Hematopoietic multipotent progenitor cell treated with erythropoietin and hydrocortisone succinate and interleukin-3 and kit ligand, for 4 days (in vitro differentiated cells): ENCODE results near the gene TM4SF4.

Experiments
- DNase-seq: peaks from one replicate; pipeline ENCODE4 v3.0.0-alpha.2; 2015

The TM4SF4 gene

DNA sequence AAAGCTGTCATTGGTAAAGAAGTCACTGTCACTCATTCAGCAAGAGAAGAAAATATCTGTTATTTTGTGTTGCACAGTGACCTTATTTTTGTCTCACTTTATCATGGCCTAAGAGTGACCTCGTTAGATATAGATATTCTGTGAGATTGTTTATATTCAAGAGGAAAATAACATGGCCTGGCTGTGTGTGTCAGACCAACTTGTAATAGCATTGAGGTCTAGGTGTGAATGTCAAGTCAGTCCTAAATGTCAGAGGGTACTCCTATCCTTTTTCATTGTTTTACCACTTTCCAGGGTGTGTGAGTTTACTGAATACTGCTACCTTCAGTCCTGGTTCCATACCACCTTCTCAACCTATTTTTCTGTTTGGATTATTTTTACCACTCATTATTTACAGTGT lies 18.5 kb upstream of the TM4SF4 start:
- no peak for DNase-seq

DNA sequence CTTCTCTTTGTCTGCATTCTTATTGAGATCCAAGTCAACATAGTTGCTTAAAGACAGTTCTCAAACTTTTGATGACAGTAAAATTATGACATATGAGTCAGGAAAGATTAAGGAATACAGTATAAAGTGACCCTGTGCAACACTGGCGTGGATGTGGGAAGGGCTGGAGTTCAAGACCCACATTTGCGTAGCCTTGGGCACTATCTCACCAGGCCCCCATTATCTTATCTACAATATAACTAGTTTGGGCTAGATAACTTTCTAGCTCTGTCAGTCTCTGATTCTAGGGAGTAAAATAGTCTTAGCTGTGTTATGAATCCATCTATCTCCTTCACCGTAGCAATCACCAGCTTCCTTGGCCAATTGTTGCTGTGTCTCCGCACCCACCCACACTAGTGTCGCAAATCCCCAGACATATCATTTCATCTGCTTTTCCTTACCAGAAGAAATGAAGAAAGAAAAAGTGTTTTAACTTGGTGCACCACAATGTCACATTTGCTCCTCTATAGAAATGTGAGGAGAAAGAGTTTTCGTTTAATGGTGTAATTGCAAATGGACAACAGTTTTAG lies 14.9 kb upstream of the TM4SF4 start:
- no peak for DNase-seq

DNA sequence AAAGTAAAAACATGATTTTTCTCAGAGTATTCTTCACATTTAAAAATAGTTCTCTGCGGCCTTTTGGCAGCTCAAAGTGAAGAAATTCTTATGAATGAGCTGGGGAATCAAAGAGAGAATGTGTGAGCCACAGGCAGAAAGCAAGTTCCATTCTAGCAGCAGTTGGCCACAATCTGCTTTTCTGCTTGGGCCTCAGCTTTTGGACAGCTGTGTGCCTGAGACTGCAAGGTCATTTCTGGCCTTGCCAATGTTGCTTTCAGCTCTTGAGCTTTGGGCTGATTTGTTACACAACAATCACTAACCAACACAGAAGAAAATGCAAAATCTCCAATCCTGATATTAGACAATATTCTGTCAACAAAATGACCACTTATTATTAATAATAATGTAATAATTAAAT lies 14.4 kb upstream of the TM4SF4 start:
- no peak for DNase-seq

DNA sequence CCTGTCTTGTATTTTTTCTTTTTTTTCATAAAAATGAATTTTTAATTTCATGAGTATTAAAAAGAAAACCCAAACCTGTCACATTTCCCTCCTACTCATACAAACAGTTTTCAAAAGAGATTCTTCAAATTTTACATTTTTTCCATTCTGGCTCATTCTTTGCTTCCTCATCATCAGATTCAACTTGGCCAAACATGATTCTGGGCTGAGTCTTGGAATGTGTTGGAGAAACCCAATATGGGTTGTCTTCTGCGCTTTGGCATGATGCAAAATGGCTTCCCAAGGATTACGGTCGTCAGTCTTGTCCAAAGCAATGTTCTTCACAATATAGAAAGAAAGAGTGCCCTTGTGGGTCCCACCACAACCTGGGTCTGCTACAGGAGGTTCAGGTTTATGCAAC lies 12.4 kb upstream of the TM4SF4 start:
- DNase-seq = no peak

DNA sequence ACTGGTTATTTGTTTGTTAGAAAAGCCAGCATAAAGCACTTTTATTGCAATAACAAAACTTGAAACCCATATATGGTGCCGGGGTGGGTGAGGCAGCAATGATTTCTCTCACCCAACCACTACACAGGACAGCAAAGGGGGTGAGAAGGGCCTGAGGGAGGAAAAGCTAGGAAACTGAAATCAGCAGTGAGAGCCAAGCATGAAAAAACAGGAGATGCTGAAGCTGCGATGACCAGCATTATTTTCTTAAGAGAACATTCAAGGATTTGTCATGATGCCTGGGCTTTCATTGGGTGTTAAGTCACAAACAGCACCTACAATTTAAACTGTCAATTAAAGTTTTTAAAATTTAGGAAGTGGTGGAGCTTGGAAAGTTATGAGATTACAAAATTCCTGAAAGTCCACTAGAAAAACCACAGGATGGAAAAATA lies 11.9 kb upstream of the TM4SF4 start:
- DNase-seq = no peak

DNA sequence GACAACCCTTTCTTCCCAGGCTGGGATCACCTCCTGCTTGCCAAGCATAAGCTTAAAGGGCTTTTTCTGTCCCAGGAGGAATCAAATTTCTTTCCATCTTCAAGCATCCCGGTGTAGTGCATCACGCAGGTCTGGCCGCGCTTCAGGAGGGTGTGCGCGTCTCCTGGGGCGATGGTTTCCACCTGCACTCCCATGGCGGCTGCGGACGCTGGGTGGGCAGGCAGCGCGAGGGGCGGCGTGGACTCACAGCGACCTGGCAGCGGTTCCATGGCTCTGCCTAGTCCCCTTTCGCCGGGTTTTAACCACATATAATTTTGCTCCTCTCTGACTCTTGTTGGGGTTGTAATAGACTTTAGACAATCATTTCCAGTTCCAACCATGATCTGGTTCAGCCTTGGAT lies 10.6 kb upstream of the TM4SF4 start:
- DNase-seq = no peak

DNA sequence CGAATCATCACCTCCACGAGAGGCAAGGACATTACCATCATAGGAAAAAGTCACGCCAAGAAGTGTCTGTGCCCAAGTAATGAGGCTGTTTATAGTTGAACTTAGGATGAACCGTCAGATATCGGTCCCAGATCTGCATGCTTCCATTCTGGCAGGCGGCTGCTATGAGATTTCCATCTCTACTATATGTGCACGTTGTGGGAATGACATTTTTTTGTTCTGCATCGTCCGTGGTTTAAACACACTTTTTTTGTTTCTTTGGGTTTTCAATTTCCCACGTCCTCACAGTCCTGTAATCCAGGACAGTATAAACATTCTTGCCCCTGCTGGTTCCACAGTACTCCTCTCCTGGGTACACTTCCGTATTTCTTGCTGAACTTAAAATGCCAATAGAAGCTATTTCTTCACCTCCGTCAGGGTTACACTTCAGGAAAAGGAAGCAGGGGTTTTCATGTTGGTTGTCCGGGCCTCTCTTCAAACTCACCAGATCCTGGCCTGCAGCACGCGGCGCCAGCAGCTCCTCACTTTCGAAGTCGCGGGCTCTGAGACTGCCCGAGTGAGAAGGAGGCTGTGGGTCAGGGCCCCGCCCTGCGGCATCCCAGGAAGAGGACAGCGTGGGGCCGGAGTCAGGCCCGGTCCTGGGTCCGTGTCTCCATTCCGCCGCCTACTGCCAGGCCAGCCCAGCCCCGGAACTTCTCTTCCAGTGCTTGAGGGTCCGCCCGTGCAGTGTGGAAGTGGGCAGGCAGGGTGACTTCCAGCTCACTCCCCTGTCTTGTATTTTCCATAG lies 9.8 kb upstream of the TM4SF4 start:
- DNase-seq = no peak

DNA sequence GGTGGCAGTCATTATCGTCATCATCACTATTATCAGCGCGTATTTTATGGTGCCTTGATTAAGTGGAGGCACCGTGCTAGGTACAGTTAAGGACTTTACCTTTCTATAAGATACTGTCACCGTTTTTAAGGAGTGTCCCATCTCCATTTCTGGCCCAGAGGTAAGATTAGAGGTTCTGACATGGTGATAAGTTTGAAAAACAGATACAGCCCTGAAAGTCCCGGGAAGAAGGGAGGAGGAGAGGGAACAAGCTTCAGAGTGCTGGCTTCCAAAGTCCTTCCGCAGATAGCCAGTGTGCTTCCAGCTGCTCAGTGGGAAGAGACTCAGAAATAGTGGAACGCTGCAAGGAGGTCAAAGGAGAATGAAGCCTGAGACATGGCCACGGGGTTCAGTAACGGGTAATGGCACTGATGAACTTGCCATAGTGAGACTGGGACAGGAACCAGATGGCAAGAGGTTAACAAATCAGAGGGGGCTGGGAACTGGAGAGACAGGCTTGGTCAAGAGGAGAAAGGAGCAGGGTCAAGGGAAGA lies 9.1 kb upstream of the TM4SF4 start:
- DNase-seq = no peak

DNA sequence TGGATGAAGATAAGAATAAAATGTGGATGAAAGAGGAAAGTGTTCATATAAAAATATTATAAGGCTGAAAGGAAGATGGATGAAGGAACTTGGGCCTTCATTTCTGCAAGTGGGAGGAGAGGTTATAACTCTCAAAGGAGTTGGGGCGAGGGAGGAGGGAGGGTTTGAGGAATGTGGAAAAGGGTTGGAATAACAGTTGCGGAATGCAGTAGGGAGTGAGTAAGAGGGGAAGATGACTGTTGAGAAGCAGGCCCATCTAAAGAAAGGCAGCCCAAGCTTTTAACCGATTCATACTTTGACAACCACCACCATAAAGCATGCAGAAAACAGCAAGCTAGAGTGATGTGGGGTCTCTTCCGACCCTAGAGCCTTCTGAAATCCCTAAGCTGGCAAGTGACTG lies 8.3 kb upstream of the TM4SF4 start:
- no peak for DNase-seq

DNA sequence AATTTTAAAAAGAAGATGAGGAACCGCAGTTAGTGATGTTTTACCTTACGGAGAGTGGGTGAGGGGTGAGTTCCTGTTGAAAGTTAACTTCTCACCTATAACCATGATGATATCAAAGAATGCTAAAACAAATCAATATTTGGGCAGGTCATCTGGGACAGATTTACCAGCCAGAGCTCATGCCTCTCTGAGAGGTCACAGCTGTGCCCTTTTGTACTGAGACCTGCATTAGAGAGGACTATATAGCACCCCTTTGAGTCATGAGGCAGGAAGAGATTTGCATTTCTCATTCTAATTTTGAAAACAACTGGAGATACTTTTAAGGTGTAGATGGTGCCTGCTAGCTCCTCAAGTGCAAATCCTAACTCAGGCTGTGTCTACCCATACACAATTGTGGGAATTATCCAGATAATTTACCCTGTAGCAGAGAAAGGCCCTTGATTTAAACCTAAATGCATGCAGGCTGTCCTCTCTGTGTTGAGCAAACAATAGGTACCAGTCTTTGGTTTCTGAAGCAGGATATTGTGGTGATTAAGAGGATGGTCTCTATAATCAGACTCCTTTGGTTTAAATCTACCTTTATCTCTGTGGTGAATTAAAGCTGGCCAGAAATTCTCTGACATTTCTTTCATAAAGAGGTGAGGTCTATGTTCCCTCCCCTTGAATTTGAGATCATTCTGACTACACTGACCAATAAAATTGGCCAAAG lies 5.8 kb upstream of the TM4SF4 start:
- no peak for DNase-seq

DNA sequence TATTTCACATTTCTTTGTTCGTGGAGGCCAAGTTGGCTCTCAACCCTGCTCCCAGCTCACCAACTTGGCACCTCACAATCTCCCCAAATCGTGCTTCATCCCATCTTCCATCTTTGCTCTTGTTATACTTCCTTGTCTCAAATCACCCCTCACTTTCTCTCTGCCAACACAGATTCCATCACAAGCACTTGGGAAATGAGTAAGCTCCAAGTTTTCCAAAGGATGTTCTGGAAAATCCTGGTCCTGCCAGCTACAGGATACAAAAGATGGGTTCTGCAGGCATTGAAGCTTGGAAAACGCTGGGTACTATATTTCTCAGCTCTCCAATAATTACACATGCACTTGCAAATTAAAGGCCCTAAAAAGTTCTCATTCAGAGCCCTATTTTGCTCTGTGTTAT lies 4.1 kb upstream of the TM4SF4 start:
- no peak for DNase-seq

DNA sequence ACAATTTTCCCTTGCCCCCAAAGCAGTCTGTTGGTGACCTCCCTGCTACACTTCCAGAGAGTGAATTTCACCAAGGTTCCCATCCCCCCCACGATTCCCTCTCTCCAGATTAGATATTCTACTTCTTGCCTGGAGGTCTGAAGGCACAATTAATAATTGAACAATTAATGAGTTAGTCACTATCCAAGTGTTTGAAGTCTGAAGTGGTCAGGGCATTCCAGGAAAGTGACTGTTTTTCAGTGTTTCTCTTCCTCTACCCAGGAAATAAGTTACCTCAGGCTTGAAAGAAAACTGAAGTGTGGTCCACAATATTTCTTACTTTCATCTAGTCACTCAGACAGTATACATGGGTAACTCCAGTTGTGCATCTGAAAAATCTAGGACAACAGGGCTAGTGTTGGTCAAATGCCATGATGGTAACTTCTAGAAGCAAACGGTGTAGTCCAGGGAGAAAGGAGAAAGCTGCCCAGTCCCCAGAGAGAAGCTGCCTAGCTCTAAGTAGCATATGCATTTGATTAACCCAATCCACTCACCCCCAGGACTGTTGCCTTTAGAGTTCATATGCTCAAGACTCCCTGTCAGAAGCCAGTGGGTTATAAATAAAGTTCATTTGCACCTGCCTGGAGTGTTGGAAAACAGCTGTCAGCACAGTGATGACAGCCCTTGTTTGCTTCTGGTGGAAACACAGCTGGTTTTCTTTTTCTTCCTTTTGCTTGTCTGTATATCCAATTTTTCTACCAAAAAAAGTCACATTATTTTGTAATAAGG lies 2.3 kb upstream of the TM4SF4 start:
- no peak for DNase-seq

DNA sequence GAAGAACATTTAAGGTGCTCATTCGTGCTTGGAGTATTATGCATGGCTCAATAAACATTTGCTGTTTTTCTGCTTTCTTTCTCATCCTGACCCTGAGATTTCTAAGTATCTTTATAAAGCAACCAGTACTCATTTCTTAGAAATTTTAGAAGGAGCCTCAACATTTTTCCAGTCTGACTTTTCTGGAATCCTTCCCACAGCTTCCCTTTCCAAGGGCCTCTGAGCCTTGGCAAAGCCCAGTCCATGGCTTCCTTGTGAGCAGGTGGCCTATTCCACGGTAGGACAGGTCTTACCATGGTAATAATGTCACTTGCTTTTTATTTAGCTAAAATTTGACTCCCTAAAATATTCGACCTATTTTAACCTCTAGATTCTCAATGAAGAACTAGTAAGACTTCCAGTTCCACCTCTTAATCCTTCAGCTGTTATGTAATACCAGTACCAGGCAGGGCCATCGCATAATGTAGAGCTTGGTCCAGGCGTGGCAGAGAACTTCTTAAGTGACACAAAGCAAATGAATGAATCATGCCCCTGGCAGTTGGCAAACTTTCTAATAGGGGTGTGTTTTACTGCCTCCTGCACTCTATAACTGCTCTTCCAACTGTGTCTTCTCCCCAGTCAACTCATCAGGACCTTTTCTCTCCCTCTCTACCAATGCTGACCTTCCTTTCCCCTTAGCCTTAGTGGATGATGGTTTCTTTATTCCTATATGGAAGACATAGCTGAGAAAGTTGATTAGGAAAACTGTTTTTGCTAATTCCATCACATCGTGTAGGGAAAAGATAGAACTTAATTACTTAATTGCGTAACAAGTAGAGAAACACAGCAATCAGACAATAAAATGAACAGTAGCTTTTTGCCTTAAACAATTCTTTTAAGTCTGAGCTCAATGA lies 894 bp upstream of the TM4SF4 start:
- DNase-seq = no peak

DNA sequence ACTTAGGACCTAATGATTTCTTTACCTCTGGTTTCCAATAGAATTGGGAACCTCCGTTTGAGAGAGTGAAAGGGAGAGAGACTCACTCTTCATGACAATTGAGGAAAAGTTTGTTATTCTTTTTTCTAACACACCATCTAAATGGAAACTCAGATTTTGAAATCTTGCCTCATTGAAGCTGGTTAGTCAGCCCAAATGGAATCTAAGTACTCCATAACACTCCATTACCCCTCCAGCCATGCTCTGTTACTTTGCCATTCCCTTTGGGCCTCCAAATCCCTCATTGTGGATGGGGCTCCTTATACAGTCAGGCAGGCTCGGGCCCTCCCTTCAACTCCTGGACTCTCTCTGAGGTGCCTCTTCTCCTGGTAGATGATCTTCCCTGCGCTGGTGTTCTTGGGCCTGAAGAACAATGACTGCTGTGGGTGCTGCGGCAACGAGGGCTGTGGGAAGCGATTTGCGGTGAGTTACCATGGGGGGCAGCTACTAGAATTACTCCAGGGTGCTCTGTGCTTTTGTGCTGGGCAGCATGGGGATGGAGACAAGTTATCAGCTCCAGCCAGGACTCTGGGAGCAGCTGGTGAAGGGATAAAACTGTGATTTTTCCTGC lies 1.1 kb downstream of the TM4SF4 start:
- no peak for DNase-seq

DNA sequence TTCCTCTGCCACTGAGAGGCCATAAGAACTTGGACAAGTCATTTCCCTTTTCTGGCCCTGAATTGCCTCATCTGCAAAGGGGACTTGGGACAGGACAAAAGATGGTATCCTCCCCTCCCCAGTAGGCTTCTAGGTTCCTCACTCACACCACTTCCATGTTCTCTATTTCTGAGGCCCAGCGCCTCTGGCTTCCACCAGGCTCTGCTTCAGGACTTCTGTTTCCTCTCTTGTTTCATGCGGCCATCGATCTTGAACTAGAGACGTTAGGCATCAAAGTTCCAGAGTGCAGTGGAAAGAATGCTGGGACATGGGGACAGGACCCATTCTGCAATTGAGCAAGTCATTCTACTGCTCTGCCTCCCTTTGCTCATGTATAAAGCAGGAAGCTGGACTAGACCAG lies 1.7 kb downstream of the TM4SF4 start:
- DNase-seq = no peak

DNA sequence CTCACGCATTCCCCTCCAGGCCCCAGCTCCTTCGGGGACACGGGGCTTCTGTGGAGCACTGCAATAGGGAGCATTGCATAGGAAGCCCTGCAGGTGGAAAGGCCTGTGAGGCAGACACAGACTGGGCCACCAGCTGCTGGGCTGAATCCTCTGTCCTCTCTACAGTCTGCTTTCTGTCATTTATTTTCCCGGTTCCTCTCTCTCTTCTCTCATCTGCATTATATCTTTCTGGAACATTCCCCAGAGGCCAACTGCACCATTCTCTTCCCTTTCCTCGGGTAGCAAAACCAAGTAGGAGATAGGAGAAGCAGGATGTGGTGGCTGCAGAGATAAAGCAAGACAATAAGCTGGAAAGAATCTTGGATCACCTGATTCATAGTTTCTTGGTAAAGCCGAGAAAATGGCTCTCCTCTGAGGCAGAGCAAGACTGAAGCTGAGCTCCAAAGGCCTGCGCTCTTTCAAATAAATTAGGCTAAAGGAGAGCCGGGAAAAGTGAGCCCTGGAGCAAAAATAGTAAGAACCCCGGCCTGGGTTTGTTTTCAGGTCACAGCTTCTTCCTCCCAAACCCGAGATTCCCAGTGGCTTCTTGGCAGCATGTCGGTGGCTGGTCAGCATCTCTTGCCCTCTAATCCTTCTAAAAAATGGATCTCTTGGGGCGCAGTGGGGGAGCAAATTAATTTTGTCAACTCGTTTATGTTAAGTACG lies 5.3 kb downstream of the TM4SF4 start:
- DNase-seq = peak; percentile 31

DNA sequence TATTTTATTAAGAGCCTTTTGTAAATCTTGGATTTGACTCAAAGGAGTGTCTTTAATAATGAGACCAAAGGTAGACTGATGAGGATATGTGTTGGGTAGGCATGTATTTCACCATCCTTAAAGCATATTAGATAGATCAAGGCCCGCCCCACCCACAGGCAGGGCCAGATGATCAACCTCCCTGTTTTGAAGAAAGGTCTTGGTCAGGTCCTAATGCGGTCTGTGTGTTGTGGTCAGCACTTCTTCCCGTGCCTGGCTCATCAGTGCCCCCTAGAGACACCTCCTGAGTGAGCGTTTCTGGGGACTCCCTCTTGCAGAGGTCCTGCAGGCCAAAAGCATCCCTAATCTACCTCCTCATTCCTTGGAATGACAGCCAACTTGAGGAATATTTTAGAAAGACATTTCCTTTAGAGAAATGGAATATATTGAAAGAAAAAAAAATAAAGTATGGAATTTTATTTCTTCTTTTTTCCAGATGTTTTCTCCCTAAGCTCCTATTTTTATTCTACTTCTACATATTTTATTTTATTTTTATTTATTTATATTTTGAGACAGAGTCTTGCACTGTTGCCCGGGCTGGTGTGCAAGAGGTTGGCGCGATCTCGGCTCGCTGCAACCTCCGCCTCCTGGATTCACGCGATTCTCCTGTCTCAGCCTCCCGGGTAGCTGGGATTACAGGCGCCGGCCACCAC lies 6.0 kb downstream of the TM4SF4 start:
- peak; percentile 89 for DNase-seq

DNA sequence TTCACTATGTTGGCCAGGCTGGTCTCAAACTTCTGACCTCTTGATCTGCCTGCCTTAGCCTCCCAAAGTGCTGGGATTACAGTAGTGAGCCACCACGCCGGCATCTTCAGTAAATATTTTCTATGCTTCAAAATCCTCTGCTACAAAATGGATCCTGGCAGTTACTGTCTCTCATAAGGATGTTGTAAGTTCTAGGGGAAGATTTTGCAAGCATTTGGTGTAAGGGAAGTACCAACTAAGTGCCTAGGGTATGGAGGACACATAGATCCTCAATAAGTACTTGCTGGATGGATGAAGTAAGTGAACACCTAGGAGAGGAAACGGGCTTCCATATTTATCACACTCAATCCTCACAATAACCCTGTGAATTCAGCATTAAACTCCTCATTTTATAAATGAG lies 6.6 kb downstream of the TM4SF4 start:
- DNase-seq = no peak

DNA sequence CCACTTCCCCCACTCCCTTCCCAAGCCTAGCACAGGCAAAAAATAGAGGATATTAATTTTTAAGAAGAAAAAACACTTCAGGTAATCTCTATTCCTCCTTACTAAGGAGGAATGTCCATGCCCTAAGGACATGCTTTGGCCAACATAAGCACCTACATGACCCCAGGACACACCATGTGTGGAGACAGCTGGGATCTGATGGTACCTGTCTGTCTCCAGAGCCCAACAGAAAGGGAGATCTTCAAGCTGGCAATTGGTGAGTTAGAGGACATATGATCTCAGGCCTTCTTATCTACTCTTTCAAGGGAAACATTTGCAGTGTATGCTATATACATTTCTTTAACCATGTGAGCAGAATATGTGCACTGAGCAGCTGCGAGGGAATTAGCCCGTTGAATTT lies 7.0 kb downstream of the TM4SF4 start:
- DNase-seq = no peak

DNA sequence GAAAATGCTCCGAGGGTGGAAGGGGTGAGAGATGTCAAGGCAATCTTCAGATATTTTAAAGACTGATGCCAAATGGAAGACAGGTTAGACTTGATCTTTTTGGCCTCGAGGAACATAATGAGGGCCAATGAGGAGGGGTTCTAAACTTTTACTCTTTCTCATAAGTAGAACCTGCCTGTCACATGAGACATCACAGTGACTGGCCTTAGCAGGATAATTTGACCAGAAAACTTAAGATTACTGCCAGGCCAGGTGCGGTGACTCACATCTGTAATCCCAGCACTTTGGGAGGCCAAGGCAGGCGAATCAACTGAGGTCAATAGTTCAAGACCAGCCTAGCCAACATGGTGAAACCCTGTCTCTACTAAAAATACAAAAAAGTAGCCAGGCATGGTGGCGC lies 12.2 kb downstream of the TM4SF4 start:
- no peak for DNase-seq
